Epidermal melanocyte (primary cell): Measurements from ENCODE around the gene POP4.

Experiments
- DNase-seq: peaks from one replicate; pipeline ENCODE4 v3.0.0; 2011; ENCODE audit warnings: low spot score; ENCODE audit not compliant: insufficient read length

The POP4 gene

GRCh38 chr19:29662278-29662603, 56.2 kb downstream of the POP4 start:
- DNase-seq, result no peak

GRCh38 chr19:29662604-29663404, 56.7 kb downstream of the POP4 start:
- DNase-seq, result peak; percentile 69

- no peak for DNase-seq
These were observed 58.0 kb downstream of the POP4 start for GRCh38 chr19:29663861-29664752.

- no peak for DNase-seq
These were observed 58.7 kb downstream of the POP4 start for GRCh38 chr19:29664753-29665214.

- peak; percentile 84 for DNase-seq
These were observed 59.2 kb downstream of the POP4 start, which contains the start of gene PLEKHF1 for GRCh38 chr19:29665215-29665825. TSS of gene PLEKHF1 (plus strand) at chr19:29665461. CDS start at chr19:29673840, 8,379 bp downstream.

- DNase-seq, result no peak
These were observed 59.9 kb downstream of the POP4 start for GRCh38 chr19:29665826-29666577.
